K562 (cell line): ENCODE data around the gene QSOX2. TPM values are rescaled to one million over a fixed set of nuclear protein-coding genes. Genes with fewer than 3 reads are reported as not detected.

Experiments used
- ATAC-seq: fragments of 200-7000 bp; cut with Tn5 transposase; 3 replicates; pipeline ENCODE4 v1.9.1; 2020; ENCODE audit warnings: moderate library complexity
- BruUV-seq: library from RNA; stranded (reverse); fragments of 400-500 nt; replicated peaks from 2 replicates; lab custom pipeline; 2021; lab: Mats Ljungman, UMichigan
- CTCF ChIA-PET: fragments of 300-600 bp; formaldehyde crosslinking; extraction: SDS; loops from one replicate; lab custom pipeline; 2021; ENCODE audit warnings: low intra/inter-chr PET ratio; lab: Yijun Ruan, JAX
- POLR2A ChIA-PET: fragments of 300-600, 350-650 bp; sonication (Branson Sonifier 250); formaldehyde crosslinking; extraction: SDS; loops from one replicate; lab custom pipeline; 2021; ENCODE audit warnings: antibody characterized with exemption, inconsistent platforms; lab: Yijun Ruan, JAX
- DNase-seq, 4 experiments: peaks; one replicate each; pipeline versions ENCODE4 v3.0.0 to v3.0.0-alpha.2; 2011 to 2018; ENCODE audit warnings: low spot score in 3 of 4, mixed read lengths in 3 of 4; ENCODE audit errors: extremely low read depth in 1 of 4
- FAIRE-seq: peaks from 2 replicates; lab custom pipeline; 2011; peaks lifted over from hg19 to GRCh38; lab: Jason Lieb, UNC
- H2AFZ ChIP-seq: 2 replicates; pipeline ENCODE4 v1.6.0; 2011; ENCODE audit warnings: low read depth, low read length, control low read depth, inconsistent platforms
- H3K27ac ChIP-seq: fragments of 200-600 bp; 3 replicates; pipeline ENCODE4 v1.8.0; 2011; ENCODE audit warnings: low read depth, mild to moderate bottlenecking, control low read depth, inconsistent platforms, low read length, moderate library complexity, mixed read lengths; ENCODE audit errors: extremely low read depth
- H3K27me3 ChIP-seq, 2 experiments: fragments of 300-600 bp in 1 of 2; 2 replicates in 1 of 2; 3 replicates in 1 of 2; pipeline versions ENCODE4 v1.6.0 to v1.8.0; 2011; ENCODE audit warnings: inconsistent platforms in 2 of 2, low read length in 2 of 2, mild to moderate bottlenecking in 1 of 2, mixed read lengths in 1 of 2, moderate library complexity in 1 of 2; ENCODE audit not compliant: control insufficient read depth in 2 of 2, insufficient read depth in 2 of 2
- H3K36me3 ChIP-seq: fragments of 300-600 bp; 3 replicates; pipeline ENCODE4 v1.8.0; 2011; ENCODE audit warnings: mild to moderate bottlenecking, low read length, inconsistent platforms; ENCODE audit not compliant: control insufficient read depth, insufficient read depth
- H3K4me1 ChIP-seq, 2 experiments: fragments of 200-600 bp in 1 of 2; replicated peaks in 1 of 2; 2 replicates in 1 of 2; 3 replicates in 1 of 2; pipeline versions ENCODE4 v1.5.1 to v1.8.0; 2011; ENCODE audit warnings: inconsistent platforms in 2 of 2, low read length in 2 of 2, mild to moderate bottlenecking in 1 of 2, mixed read lengths in 1 of 2, moderate library complexity in 1 of 2; ENCODE audit not compliant: control insufficient read depth in 2 of 2, insufficient read depth in 2 of 2
- H3K4me2 ChIP-seq: 2 replicates; pipeline ENCODE4 v1.6.1; 2011; ENCODE audit warnings: low read length, control low read depth, inconsistent platforms, mixed read lengths; ENCODE audit not compliant: insufficient read depth
- H3K4me3 ChIP-seq: fragments of 200-600 bp; sonication (generic), shearing (Covaris generic); 2 replicates; pipeline ENCODE4 v1.5.1; 2016; ENCODE audit warnings: control low read depth, inconsistent platforms
- H3K79me2 ChIP-seq: fragments of 200-600 bp; 3 replicates; pipeline ENCODE4 v1.8.0; 2011; ENCODE audit warnings: low read length, inconsistent platforms; ENCODE audit not compliant: control insufficient read depth, insufficient read depth
- H3K9ac ChIP-seq, 2 experiments: 2 replicates each; pipeline versions ENCODE4 v1.6.0 to v1.6.1; 2011; ENCODE audit warnings: low read depth in 2 of 2, low read length in 2 of 2, control low read depth in 1 of 2, inconsistent platforms in 1 of 2, mild to moderate bottlenecking in 1 of 2, mixed read lengths in 1 of 2; ENCODE audit not compliant: insufficient read depth in 1 of 2
- H3K9me1 ChIP-seq: one replicate; pipeline ENCODE4 v1.6.0; 2011; ENCODE audit warnings: inconsistent platforms, mild to moderate bottlenecking, low read length, moderate library complexity; ENCODE audit not compliant: control insufficient read depth, insufficient read depth
- H3K9me3 ChIP-seq: replicated peaks from 2 replicates; pipeline ENCODE4 v1.5.1; 2011; ENCODE audit warnings: low read depth, low read length, inconsistent platforms; ENCODE audit not compliant: control insufficient read depth, insufficient read depth
- H4K20me1 ChIP-seq: replicated peaks from 2 replicates; pipeline ENCODE4 v1.6.1; 2011; ENCODE audit warnings: low read length, inconsistent platforms, mixed read lengths; ENCODE audit not compliant: control insufficient read depth, insufficient read depth
- ATF1 ChIP-seq, 2 experiments: fragments of 450-650 bp in 1 of 2; IDR thresholded peaks; 2 replicates each; pipeline ENCODE4 v1.6.1; 2016; ENCODE audit warnings: missing compliant biosample characterization in 1 of 2, missing genetic modification characterization in 1 of 2
- CTBP1 ChIP-seq: fragments of 450-650 bp; IDR thresholded peaks from 2 replicates; pipeline ENCODE4 v1.6.1; 2016; ENCODE audit warnings: borderline replicate concordance
- L3MBTL2 ChIP-seq: fragments of 450-650 bp; IDR thresholded peaks from 2 replicates; pipeline ENCODE4 v1.6.1; 2016; ENCODE audit warnings: mild to moderate bottlenecking, moderate library complexity
- MGA ChIP-seq: fragments of 450-650 bp; IDR thresholded peaks from 2 replicates; pipeline ENCODE4 v1.6.1; 2016; ENCODE audit warnings: mild to moderate bottlenecking, moderate library complexity
- ZBTB33 ChIP-seq: sonication (generic); formaldehyde crosslinking; IDR thresholded peaks from 2 replicates; pipeline ENCODE4 v1.8.1; 2023; ENCODE audit warnings: mild to moderate bottlenecking, missing genetic modification reagents
- ZC3H4 ChIP-seq: sonication (generic); formaldehyde crosslinking; IDR thresholded peaks from 2 replicates; pipeline ENCODE4 v1.9.0; 2021; ENCODE audit warnings: missing genetic modification reagents, borderline replicate concordance
- ZNF274 ChIP-seq: IDR thresholded peaks from 2 replicates; pipeline ENCODE4 v1.6.1; 2011; ENCODE audit warnings: low read depth, mild to moderate bottlenecking, low read length, moderate library complexity, borderline replicate concordance
- WGBS: fragments of 100-300 bp; shearing (Covaris generic); methylation state at CpG from one replicate; pipeline ENCODE4 v1.1.6; 2016; ENCODE audit warnings: low coverage, mixed read lengths; ENCODE audit not compliant: insufficient coverage; ENCODE audit errors: missing lambda C conversion rate; 5-methylcytosine and 5-hydroxymethylcytosine counted together
- in situ Hi-C: fragments of 300-500 bp; cut with MboI; formaldehyde crosslinking; loops from 4 replicates; pipeline ENCODE4 v1.15.0; 2018; ENCODE audit warnings: inconsistent platforms, mixed read lengths
- intact Hi-C: fragments of 100-400 bp; cut with micrococcal nuclease; formaldehyde crosslinking; loops from 2 replicates; pipeline ENCODE4 v1.14.2; 2022
- polyA plus RNA-seq, 8 experiments: library from polyadenylated mRNA; depleted of rRNA in 4 of 8; stranded (reverse) in 5 of 8; unstranded in 3 of 8; fragments of >200 nt; fragmentation: Nextera tagmentation in 2 of 8; fragmentation: Illumina TruSeq in 1 of 8; extraction: Ambion mirVana in 2 of 8; extraction: Trizol in 1 of 8; gene quantifications; 2 replicates each; pipeline versions ENCODE4 v1.2.1 to v1.2.3, GENCODE V29; 2011 to 2014; ENCODE audit warnings: inconsistent platforms in 1 of 8, missing spikeins in 1 of 8
- total RNA-seq, 7 experiments: library from RNA; depleted of rRNA in 6 of 7; stranded (reverse); fragments of >200 nt in 6 of 7; fragmentation: Illumina TruSeq in 2 of 7; extraction: Trizol in 2 of 7; gene quantifications; 2 replicates each; pipeline versions ENCODE4 v1.2.1 to v1.2.3, GENCODE V29; 2011 to 2021; ENCODE audit warnings: low replicate concordance in 1 of 7

QSOX2 gene
- total and polyA plus RNA-seq, 9 of the 15 experiments (the other 6 are each of a cell fraction or from before 2014, with no cell fraction given), result 0.51 to 23.7 (median 12.7) TPM

- CTCF ChIA-PET, result no interaction called here
- in situ Hi-C loops, result no loop called here
- no peak for FAIRE-seq
Observed at GRCh38 chr9:136247947-136248637, 2.5 kb upstream of the QSOX2 start.

More at GRCh38 chr9:136247947-136248637, 2.5 kb upstream of the QSOX2 start:
- no peaks in the 10 kb centered on the region for H3K9me3 ChIP-seq
- POLR2A ChIA-PET, result interaction anchor here (0.6 to 1.2 kb wide), 3 partner anchors 10 to 30 kb away, joined by 3 to 5 read pairs (median 3); no protein-coding TSS in a partner anchor
- intact Hi-C loops, result no loop called here
- H3K27ac ChIP-seq, result no peak overlapping the region
- H3K4me2 ChIP-seq, result no peak overlapping the region
- H4K20me1 ChIP-seq, result peaks cover 13% of the 10 kb centered on the region; the same call in 1 of the 2 replicates
- H3K4me3 ChIP-seq, result no peak overlapping the region
- no peaks in the 10 kb centered on the region for H3K9me1 ChIP-seq
- no peak for ATAC-seq
- DNase-seq, result no peak
- peaks cover 10% of the 10 kb centered on the region; the same call in 2 of the 3 replicates for H3K36me3 ChIP-seq
- peak overlapping the region in 1 of 2 experiments; percentile 24; a peak in 1 of 4 replicates for H3K9ac ChIP-seq
- no TSS peak for BruUV-seq
- H3K27me3 ChIP-seq, result peaks cover 11 to 56% of the 10 kb centered on the region in 2 experiments; a peak in 4 of 5 replicates
- H3K4me1 ChIP-seq, result peaks cover 22 to 59% of the 10 kb centered on the region in 2 experiments
- TF ChIP-seq ZBTB33 (CRISPR knock-in tag), result peak; percentile 91
- no peak for TF ChIP-seq ZNF274
- peak; percentile 31; the same call in 1 of the 2 replicates for TF ChIP-seq L3MBTL2
- peak; percentile 15; the same call in 1 of the 2 replicates for TF ChIP-seq CTBP1
- TF ChIP-seq ZC3H4 (CRISPR knock-in tag), result no peak
- TF ChIP-seq ATF1 (CRISPR knock-in tag; IDR thresholded peaks at IDR 0.05), result no peak
- peak; percentile 23; the same call in 1 of the 2 replicates for TF ChIP-seq ATF1 (tag; IDR thresholded peaks at IDR 0.05)
- peak; percentile 45; the same call in 1 of the 2 replicates for TF ChIP-seq MGA
- TF ChIP-seq, all 486 proteins: peak for 5
- 31% methylated on average over 21 of the region's 24 CpGs for WGBS
- no peak overlapping the region for H2AFZ ChIP-seq
- peaks cover 23% of the 10 kb centered on the region for H3K79me2 ChIP-seq
